ENCODE measurements around the gene CHRNB2. TPM values are rescaled to one million over a fixed set of nuclear protein-coding genes. Genes with fewer than 3 reads are reported as not detected.
"Not testable (repeated sequence)": the region's sequence is repeated elsewhere in the genome, so short reads cannot be mapped to it uniquely, and the experiment has no call there.

Gene CHRNB2, protein sequence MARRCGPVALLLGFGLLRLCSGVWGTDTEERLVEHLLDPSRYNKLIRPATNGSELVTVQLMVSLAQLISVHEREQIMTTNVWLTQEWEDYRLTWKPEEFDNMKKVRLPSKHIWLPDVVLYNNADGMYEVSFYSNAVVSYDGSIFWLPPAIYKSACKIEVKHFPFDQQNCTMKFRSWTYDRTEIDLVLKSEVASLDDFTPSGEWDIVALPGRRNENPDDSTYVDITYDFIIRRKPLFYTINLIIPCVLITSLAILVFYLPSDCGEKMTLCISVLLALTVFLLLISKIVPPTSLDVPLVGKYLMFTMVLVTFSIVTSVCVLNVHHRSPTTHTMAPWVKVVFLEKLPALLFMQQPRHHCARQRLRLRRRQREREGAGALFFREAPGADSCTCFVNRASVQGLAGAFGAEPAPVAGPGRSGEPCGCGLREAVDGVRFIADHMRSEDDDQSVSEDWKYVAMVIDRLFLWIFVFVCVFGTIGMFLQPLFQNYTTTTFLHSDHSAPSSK
- total RNA-seq: 0.20 TPM

GRCh38 chr1:154567386-154568156 is at the start of gene CHRNB2:
Gene CHRNB2, plus strand, starts transcription at chr1:154567778. Its CDS starts 267 bp downstream, at chr1:154568045.
- ATAC-seq: peak; percentile 91

- peak; percentile 15 for ATAC-seq
Measured at GRCh38 chr1:154519591-154519991, 48.0 kb upstream of the CHRNB2 start.

DNA sequence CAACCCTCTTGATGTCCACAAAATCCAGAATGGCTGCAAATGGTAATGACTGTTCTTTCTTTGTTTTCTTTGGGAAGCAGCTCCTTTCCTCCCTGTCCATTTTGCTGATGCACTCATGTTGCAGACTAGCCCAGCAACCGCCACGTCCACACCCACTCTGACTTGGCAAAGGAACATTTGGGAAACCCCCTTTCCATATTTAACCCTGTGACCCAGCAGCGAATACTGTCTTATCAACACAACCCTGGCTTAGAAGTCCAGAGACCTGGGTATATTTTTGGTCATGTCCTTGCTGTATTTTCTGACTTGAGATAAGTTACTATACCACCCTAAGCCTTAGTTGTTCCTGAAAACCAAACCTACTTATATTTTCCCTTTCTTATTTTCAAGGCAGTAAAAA is 47.2 kb upstream of the CHRNB2 start:
- peak; percentile 37 for ATAC-seq

GRCh38 chr1:154521695-154522094 is 45.9 kb upstream of the CHRNB2 start:
- no peak for ATAC-seq

GRCh38 chr1:154524881-154525280 is 42.7 kb upstream of the CHRNB2 start:
- ATAC-seq: no peak

GRCh38 chr1:154527192-154527591 is 40.4 kb upstream of the CHRNB2 start:
- ATAC-seq: no peak

DNA sequence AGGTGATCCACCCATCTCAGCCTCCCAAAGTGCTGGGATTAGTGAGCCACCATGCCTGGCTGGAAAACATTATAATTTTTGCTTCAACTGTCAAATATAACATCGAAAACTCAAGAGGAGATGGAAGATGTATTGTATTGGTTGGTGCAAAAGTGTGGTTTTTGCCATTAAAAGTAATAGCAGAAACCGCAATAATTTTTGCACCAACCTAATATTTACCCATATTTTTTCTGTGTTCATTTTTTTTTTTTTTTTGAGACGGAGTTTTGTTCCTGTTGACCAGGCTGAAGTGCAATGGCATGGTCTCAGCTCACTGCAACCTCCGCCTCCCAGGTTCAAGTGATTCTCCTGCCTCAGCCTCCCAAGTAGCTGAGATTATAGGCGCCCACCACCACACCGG is 38.3 kb upstream of the CHRNB2 start:
- no peak for ATAC-seq

DNA sequence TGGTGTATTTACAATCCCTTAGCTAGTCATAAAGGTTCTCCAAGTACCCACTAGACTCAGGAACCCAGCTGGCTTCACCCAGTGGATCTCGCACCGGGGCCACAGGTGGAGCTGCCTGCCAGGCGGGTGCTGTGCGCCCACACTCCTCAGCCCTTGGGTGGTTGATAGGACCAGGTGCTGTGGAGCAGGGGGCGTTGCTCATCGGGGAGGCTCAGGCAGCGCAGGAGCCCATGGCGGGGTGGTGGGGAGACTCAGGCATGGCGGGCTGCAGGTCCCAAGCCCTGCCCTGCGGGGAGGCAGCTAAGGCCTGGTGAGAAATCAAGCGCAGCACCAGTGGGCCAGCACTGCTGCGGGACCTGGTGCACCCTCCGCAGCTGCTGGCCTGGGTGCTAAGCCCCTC is 35.6 kb upstream of the CHRNB2 start:
- not testable (repeated sequence) for ATAC-seq

DNA sequence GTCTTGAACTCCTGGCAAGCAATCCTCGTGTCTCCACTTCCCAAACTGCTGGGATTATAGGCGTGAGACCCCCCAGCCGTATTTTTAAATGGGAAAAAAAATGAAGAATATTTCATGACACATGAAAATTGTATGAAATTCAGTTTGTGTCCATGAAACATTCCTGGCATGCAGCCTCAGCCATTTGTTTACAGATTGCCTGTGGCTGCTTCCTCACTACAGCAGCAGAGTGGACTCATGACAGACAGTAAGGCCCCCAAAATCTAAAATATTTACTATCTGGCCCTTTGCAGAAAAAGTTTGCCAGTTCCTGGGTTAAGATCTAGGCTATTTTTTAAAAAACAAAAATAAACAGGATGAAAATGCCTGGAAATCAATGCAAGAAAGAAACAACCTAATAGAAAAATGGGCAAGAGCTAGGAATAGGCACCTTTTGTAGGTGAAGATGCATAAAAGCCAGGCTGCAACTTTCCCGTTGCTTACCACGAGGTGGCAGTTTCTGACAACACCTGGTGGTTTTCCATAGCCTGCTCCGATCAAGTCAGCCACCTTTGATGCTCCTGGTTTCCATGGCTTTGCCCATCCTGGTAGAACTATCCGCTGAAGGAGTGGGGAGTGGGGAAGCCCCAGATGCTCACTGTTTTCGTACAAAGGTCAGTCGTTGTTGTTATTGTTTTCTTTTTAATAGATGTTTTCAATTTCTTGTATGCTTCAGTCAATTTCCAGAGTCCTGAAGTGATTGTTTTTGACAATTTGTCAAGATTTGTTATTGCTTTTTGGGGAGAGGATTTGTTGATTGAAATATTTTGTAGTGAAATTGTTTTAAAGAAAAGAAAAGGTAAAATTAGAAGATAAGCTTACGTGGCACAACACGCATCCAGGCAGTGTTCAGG is 33.4 kb upstream of the CHRNB2 start:
- peak; percentile 57 for ATAC-seq

DNA sequence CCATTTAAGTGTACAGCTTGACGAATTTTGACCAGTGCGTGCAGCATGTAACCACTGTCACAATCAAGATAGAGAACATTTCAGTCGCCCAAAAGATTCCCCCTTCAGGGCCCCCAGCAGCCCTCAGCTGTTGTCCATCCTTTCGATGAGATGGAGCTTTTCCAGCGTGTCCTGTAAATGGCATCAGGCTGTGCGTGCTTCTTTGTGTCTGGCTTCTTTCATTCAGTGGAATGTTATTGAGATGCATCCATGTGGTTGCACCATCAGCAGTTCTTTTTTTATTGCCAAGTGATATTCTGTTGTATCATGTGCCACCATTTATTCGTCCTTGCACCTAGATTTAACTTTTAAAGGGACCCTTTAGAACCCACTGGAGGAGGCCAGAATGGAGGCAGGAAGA is 31.0 kb upstream of the CHRNB2 start:
- no peak for ATAC-seq

- no peak for ATAC-seq
Measured at GRCh38 chr1:154539486-154540483, 27.8 kb upstream of the CHRNB2 start.

GRCh38 chr1:154541231-154541630 is 26.3 kb upstream of the CHRNB2 start:
- ATAC-seq: no peak

DNA sequence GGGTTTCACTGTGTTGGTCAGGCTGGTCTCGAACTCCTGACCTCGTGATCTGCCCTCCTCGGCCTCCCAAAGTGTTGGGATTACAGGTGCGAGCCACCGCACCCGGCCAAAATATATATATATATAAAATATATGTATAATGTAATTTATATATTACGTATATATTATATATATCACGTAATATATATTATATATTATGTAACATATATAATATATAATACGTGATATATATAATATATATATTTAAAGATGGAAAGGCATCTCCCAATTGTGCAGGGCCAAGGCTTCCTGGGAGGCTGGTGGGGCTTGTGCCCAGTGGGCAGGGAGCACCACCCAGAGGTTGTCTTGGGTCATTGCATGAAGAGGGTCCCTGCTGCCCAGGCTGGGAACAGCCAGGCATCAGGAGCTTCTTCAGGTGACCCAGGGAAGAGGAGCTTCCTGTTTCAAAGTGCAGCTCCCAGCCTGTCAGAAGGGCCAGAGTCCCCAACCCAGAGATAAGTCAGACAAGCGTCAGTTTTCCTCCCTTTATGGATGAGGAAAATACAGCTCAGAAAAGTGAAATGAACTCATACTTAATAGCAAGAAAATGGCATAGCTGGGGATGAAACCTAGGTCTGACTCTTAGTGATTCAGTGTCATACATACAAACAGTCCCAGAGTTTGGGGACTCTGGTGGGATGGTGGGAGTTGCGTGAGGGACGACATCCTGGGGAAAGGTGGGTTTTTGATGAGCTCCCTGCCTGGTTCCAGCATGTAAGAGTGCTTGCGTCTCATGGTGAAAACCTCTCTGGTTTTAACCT is 21.1 kb upstream of the CHRNB2 start:
- ATAC-seq: peak; percentile 67

DNA sequence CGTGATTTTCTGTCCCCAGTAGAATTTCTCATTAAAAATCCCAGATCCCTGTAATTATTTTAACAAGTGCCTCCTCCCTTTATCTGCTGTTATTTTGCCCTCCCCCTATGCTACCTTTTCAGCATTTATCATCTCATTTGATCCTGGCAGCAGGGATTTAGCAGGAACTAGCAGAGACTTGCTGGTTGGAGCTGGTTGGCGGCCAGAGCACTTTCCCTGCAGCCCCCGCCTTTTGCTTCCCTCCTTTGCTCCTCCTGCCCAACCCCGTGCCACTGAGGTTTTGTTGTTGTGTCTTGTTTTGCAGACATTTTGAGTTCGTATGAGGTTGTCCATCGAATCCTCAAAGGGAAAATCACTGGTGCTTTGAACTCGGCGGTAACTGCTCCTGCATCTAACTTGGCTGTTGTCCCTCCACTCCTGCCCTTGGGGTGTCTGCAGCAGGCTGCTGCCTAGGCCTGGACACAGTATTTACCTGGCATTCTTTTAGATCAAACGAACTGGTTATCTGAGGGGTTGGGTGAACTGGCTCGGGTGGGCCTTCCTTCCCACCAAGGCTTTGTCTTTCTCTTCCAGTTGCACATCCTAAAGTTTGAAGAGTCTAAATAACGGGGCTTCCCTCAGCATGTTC is 20.4 kb upstream of the CHRNB2 start:
- peak; percentile 12 for ATAC-seq

- no peak for ATAC-seq
Measured at GRCh38 chr1:154548028-154548427, 19.6 kb upstream of the CHRNB2 start.

- no peak for ATAC-seq
Measured at GRCh38 chr1:154549202-154549770, 18.3 kb upstream of the CHRNB2 start.

GRCh38 chr1:154550070-154550469 is 17.5 kb upstream of the CHRNB2 start:
- ATAC-seq: no peak

DNA sequence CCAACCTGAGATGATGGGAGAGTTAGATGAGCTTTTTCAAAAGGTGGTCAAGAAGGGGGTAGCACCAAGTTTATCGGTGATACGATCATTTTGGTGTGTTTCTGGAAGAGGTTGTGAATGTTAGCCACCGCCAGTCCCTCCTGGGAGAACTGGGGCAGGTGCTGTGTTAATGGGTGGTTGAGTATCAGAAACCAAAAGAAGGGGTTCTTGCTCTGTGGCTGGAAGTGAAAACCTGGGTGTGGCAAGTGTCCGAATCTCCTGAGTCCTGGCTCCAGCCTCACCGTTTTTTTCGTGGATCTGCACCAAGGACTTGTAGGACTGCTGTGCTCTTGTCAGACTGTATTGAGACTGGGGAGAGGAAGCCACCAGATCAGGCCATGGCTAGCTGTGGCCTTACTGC is 16.9 kb upstream of the CHRNB2 start:
- no peak for ATAC-seq

GRCh38 chr1:154551474-154551873 is 16.1 kb upstream of the CHRNB2 start:
- ATAC-seq: peak; percentile 80

DNA sequence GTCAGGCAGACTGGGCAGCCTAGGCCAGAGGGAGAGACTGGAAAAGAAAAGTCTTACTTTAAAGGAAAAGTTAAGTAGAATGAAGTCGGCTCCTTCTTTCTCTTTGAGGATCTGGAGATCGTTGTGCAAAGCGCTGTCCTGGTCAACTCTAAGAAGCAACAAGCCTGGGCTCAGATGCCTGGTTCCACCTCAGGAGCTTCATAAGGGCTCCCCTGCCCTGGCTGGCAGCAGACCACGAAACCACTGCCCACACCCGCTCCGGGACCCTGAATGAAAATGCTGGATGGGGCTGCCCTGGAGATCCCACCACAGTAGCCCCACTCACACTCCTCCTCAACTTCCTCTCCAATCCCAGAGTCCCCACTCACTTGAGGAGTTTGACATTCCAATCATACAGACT is 15.5 kb upstream of the CHRNB2 start:
- ATAC-seq: no peak

Measured in esophagus mucosa (tissue), 1 donor.